NOMO-1 treated with dmso at 0.1 percent for 144 hours (cell line): ENCODE results near the gene RGS7.
"Not testable (repeated sequence)": the region's sequence is repeated elsewhere in the genome, so short reads cannot be mapped to it uniquely, and the experiment has no call there.

ENCODE experiments used
- DNase-seq: peaks from one replicate; lab custom pipeline; 2025; ENCODE audit not compliant: unreplicated experiment; lab: John Stamatoyannopoulos, UW

Gene RGS7

GRCh38 chr1:240800291-240800690 lies 556.7 kb downstream of the RGS7 start:
- DNase-seq: no peak

- DNase-seq: no peak
Observed at GRCh38 chr1:240797050-240797449, 560.0 kb downstream of the RGS7 start.

- no peak for DNase-seq
Observed at GRCh38 chr1:240794046-240794843, 562.8 kb downstream of the RGS7 start.

GRCh38 chr1:240792915-240793529 lies 564.0 kb downstream of the RGS7 start:
- no peak for DNase-seq

- no peak for DNase-seq
Observed at GRCh38 chr1:240790856-240791255, 566.1 kb downstream of the RGS7 start.

- no peak for DNase-seq
Observed at GRCh38 chr1:240786880-240787279, 570.1 kb downstream of the RGS7 start.

GRCh38 chr1:240784776-240785175 lies 572.2 kb downstream of the RGS7 start:
- no peak for DNase-seq

- not testable (repeated sequence) for DNase-seq
Observed at GRCh38 chr1:240783728-240784137, 573.3 kb downstream of the RGS7 start.

- DNase-seq: no peak
Observed at GRCh38 chr1:240776237-240776636, 580.8 kb downstream of the RGS7 start.

GRCh38 chr1:240772131-240772530 lies 584.9 kb downstream of the RGS7 start:
- DNase-seq: no peak

GRCh38 chr1:240771450-240771849 lies 585.6 kb downstream of the RGS7 start:
- no peak for DNase-seq

- DNase-seq: no peak
Observed at GRCh38 chr1:240768979-240769378, 588.0 kb downstream of the RGS7 start.

GRCh38 chr1:240766831-240767230 lies 590.2 kb downstream of the RGS7 start:
- DNase-seq: no peak

GRCh38 chr1:240765732-240766363 lies 591.2 kb downstream of the RGS7 start:
- no peak for DNase-seq

GRCh38 chr1:240763771-240764170 lies 593.2 kb downstream of the RGS7 start:
- DNase-seq: no peak

GRCh38 chr1:240763095-240763494 lies 593.9 kb downstream of the RGS7 start:
- not testable (repeated sequence) for DNase-seq

GRCh38 chr1:240762471-240762987 lies 594.5 kb downstream of the RGS7 start:
- not testable (repeated sequence) for DNase-seq

- not testable (repeated sequence) for DNase-seq
Observed at GRCh38 chr1:240758777-240759176, 598.2 kb downstream of the RGS7 start.

GRCh38 chr1:240758296-240758695 lies 598.7 kb downstream of the RGS7 start:
- DNase-seq: no peak

- no peak for DNase-seq
Observed at GRCh38 chr1:240747907-240748306, 609.1 kb downstream of the RGS7 start.

- no peak for DNase-seq
Observed at GRCh38 chr1:240743705-240744104, 613.3 kb downstream of the RGS7 start.

GRCh38 chr1:240739754-240740153 lies 617.3 kb downstream of the RGS7 start:
- no peak for DNase-seq
